GM23338 (cell line): ENCODE measurements around the gene CDRT15L2. TPM values are rescaled to one million over a fixed set of nuclear protein-coding genes. Genes with fewer than 3 reads are reported as not detected.
"Not testable (repeated sequence)": the region's sequence is repeated elsewhere in the genome, so short reads cannot be mapped to it uniquely, and the experiment has no call there.

ENCODE experiments used
- ATAC-seq: fragments of 200-7000 bp; cut with Tn5 transposase; 3 replicates; pipeline ENCODE4 v1.9.1; 2020
- DNase-seq: peaks from one replicate; pipeline ENCODE4 v3.0.0-alpha.2; 2015; ENCODE audit warnings: low spot score
- H2AFZ ChIP-seq: fragments of 200-600 bp; sonication (generic); 2 replicates; pipeline ENCODE4 v1.8.0; 2016; ENCODE audit warnings: antibody characterized with exemption, mild to moderate bottlenecking, moderate library complexity
- H3F3A ChIP-seq: fragments of 200-600 bp; sonication (generic); replicated peaks from 2 replicates; pipeline ENCODE4 v1.8.0; 2017; ENCODE audit warnings: antibody characterized with exemption, mixed run types, low read depth
- H3K27ac ChIP-seq: fragments of 200-600 bp; sonication (generic); 2 replicates; pipeline ENCODE4 v1.6.1; 2016; ENCODE audit warnings: low read depth
- H3K27me3 ChIP-seq: fragments of 200-600 bp; sonication (generic); 2 replicates; pipeline ENCODE4 v1.8.0; 2016; ENCODE audit warnings: mild to moderate bottlenecking, mixed run types, moderate library complexity; ENCODE audit not compliant: insufficient read depth
- H3K36me3 ChIP-seq: fragments of 200-600 bp; sonication (generic); 2 replicates; pipeline ENCODE4 v1.8.0; 2016; ENCODE audit warnings: mild to moderate bottlenecking; ENCODE audit not compliant: insufficient read depth
- H3K4me1 ChIP-seq: fragments of 200-600 bp; sonication (generic); 2 replicates; pipeline ENCODE4 v1.8.0; 2016; ENCODE audit warnings: mild to moderate bottlenecking, moderate library complexity; ENCODE audit not compliant: insufficient read depth
- H3K4me2 ChIP-seq: fragments of 200-600 bp; sonication (generic); 2 replicates; pipeline ENCODE4 v1.7.1; 2017; ENCODE audit warnings: mixed run types
- H3K4me3 ChIP-seq: fragments of 200-600 bp; sonication (generic); 2 replicates; pipeline ENCODE4 v1.6.1; 2016; ENCODE audit warnings: mixed run types
- H3K79me2 ChIP-seq: fragments of 200-600 bp; sonication (generic); replicated peaks from 2 replicates; pipeline ENCODE4 v1.8.0; 2017; ENCODE audit warnings: mild to moderate bottlenecking; ENCODE audit not compliant: insufficient read depth
- H3K9me2 ChIP-seq: fragments of 200-600 bp; sonication (generic); 2 replicates; pipeline ENCODE4 v1.8.0; 2017; ENCODE audit not compliant: insufficient read depth
- H4K20me1 ChIP-seq: fragments of 200-600 bp; sonication (generic); replicated peaks from 2 replicates; pipeline ENCODE4 v1.8.0; 2017; ENCODE audit warnings: mild to moderate bottlenecking; ENCODE audit not compliant: insufficient read depth
- H3K27ac Mint-ChIP-seq: 2 replicates; pipeline ENCODE4 v1.8.0; 2020; ENCODE audit warnings: inconsistent platforms, mild to moderate bottlenecking, moderate library complexity, mixed read lengths
- H3K27me3 Mint-ChIP-seq: 3 replicates; pipeline ENCODE4 v1.8.0; 2022; ENCODE audit warnings: low read depth, mild to moderate bottlenecking, moderate library complexity, mixed read lengths, inconsistent platforms; ENCODE audit not compliant: insufficient read depth, poor library complexity
- H3K36me3 Mint-ChIP-seq: 3 replicates; pipeline ENCODE4 v1.8.0; 2021; ENCODE audit warnings: low read depth, mild to moderate bottlenecking, inconsistent platforms, moderate library complexity, mixed read lengths
- H3K4me1 Mint-ChIP-seq: 3 replicates; pipeline ENCODE4 v1.8.0; 2020; ENCODE audit warnings: mild to moderate bottlenecking, inconsistent platforms, mixed read lengths
- H3K4me3 Mint-ChIP-seq: 3 replicates; pipeline ENCODE4 v1.8.0; 2021; ENCODE audit warnings: moderate library complexity, mild to moderate bottlenecking, inconsistent platforms, mixed read lengths
- H3K9me3 Mint-ChIP-seq: 3 replicates; pipeline ENCODE4 v1.8.0; 2020; ENCODE audit warnings: moderate library complexity, mild to moderate bottlenecking, inconsistent platforms, mixed read lengths
- CREB1 ChIP-seq: fragments of 250-450 bp; sonication (Bioruptor Pico); IDR thresholded peaks from 2 replicates; pipeline ENCODE4 v1.5.0; 2020; ENCODE audit warnings: low read depth, mild to moderate bottlenecking, moderate library complexity
- CTCF ChIP-seq, 2 experiments: fragments of 200-600 bp in 1 of 2; sonication (generic) in 1 of 2; conservative IDR thresholded peaks; 2 replicates each; pipeline versions ENCODE4 v1.5.1 to v1.6.1; 2016 to 2017; ENCODE audit warnings: antibody characterized with exemption in 2 of 2, low read depth in 2 of 2, mild to moderate bottlenecking in 2 of 2, moderate library complexity in 1 of 2
- ETS1 ChIP-seq: IDR thresholded peaks from 2 replicates; pipeline ENCODE4 v1.6.1; 2016; ENCODE audit warnings: antibody characterized with exemption
- EZH2 ChIP-seq: fragments of 200-600 bp; sonication (generic); IDR thresholded peaks from one replicate; pipeline ENCODE4 v1.8.0; 2017; ENCODE audit warnings: antibody characterized with exemption, mild to moderate bottlenecking, low read depth; ENCODE audit not compliant: unreplicated experiment
- EZH2phosphoT487 ChIP-seq: fragments of 200-600 bp; sonication (generic); IDR thresholded peaks from one replicate; pipeline ENCODE4 v1.8.1; 2018; ENCODE audit warnings: antibody characterized with exemption; ENCODE audit not compliant: unreplicated experiment
- JUNB ChIP-seq: IDR thresholded peaks from one replicate; pipeline ENCODE4 v1.6.1; 2016; ENCODE audit warnings: antibody characterized with exemption; ENCODE audit not compliant: unreplicated experiment
- NANOG ChIP-seq: IDR thresholded peaks from 2 replicates; pipeline ENCODE4 v1.6.1; 2016; ENCODE audit warnings: antibody characterized with exemption, borderline replicate concordance
- REST ChIP-seq: IDR thresholded peaks from one replicate; pipeline ENCODE4 v1.6.1; 2018; ENCODE audit warnings: antibody characterized with exemption; ENCODE audit not compliant: unreplicated experiment
- STAT1 ChIP-seq: IDR thresholded peaks from one replicate; pipeline ENCODE4 v1.6.1; 2016; ENCODE audit warnings: antibody characterized with exemption; ENCODE audit not compliant: unreplicated experiment
- ZNF114 ChIP-seq: fragments of 250-450 bp; sonication (Bioruptor Pico); IDR thresholded peaks from 2 replicates; pipeline ENCODE4 v1.5.0; 2020; ENCODE audit warnings: mild to moderate bottlenecking, moderate library complexity
- polyA plus RNA-seq: library from polyadenylated mRNA; unstranded; fragments of >200 nt; fragmentation: Nextera tagmentation; extraction: Ambion mirVana; gene quantifications from 2 replicates; pipeline ENCODE4 v1.2.1, GENCODE V29; 2016
- total RNA-seq: library from RNA; depleted of rRNA; stranded (reverse); fragments of >200 nt; shearing (Covaris generic); gene quantifications from 2 replicates; pipeline ENCODE4 v1.2.3, GENCODE V29; 2014

Gene CDRT15L2
- total and polyA plus RNA-seq, 2 experiments from 2014 or later, result not detected

- TF ChIP-seq ETS1 (no peak), STAT1 (no peak), EZH2phosphoT487 (no peak), REST (no peak), CREB1 (CRISPR knock-in tag) (no peak), ZNF114 (CRISPR knock-in tag) (no peak), EZH2 (no peak), CTCF (conservative IDR thresholded peaks at IDR 0.05; ENCODE audit: low read depth in 2 of 2) (no peak), NANOG (no peak), JUNB (no peak)
Observed at GRCh38 chr17:20565711-20566110, 13.8 kb upstream of the CDRT15L2 start (continued).

GRCh38 chr17:20566736-20567135, 12.8 kb upstream of the CDRT15L2 start:
- not testable (repeated sequence) for H3F3A ChIP-seq, H4K20me1 ChIP-seq, DNase-seq, H3K27ac Mint-ChIP-seq, H3K4me2 ChIP-seq, H2AFZ ChIP-seq, H3K27ac ChIP-seq, H3K27me3 ChIP-seq, H3K36me3 Mint-ChIP-seq, H3K27me3 Mint-ChIP-seq, H3K4me3 Mint-ChIP-seq, H3K4me1 ChIP-seq, H3K4me1 Mint-ChIP-seq, H3K9me2 ChIP-seq, H3K9me3 Mint-ChIP-seq, H3K4me3 ChIP-seq, H3K79me2 ChIP-seq, ATAC-seq, H3K36me3 ChIP-seq

GRCh38 chr17:20567421-20567820, 12.1 kb upstream of the CDRT15L2 start:
- not testable (repeated sequence) for H3K36me3 ChIP-seq, H4K20me1 ChIP-seq, ATAC-seq, H3F3A ChIP-seq, H3K4me1 ChIP-seq, H3K27me3 Mint-ChIP-seq, H3K4me3 Mint-ChIP-seq, H3K27me3 ChIP-seq, H3K9me2 ChIP-seq, H3K9me3 Mint-ChIP-seq, H3K27ac Mint-ChIP-seq, H2AFZ ChIP-seq, H3K36me3 Mint-ChIP-seq, H3K27ac ChIP-seq, H3K79me2 ChIP-seq, DNase-seq, H3K4me1 Mint-ChIP-seq, H3K4me3 ChIP-seq, H3K4me2 ChIP-seq

- not testable (repeated sequence) for H3K9me3 Mint-ChIP-seq, H3K27ac Mint-ChIP-seq
Observed at GRCh38 chr17:20568604-20569003, 10.9 kb upstream of the CDRT15L2 start.

GRCh38 chr17:20571653-20572052, 7.9 kb upstream of the CDRT15L2 start:
- not testable (repeated sequence) for H3K4me3 ChIP-seq, H3K27ac Mint-ChIP-seq, H2AFZ ChIP-seq, H3K27me3 Mint-ChIP-seq, H3K9me2 ChIP-seq, ATAC-seq, H3K4me3 Mint-ChIP-seq, DNase-seq, H3K4me1 Mint-ChIP-seq, H3K79me2 ChIP-seq, H3K36me3 Mint-ChIP-seq, H3K36me3 ChIP-seq, H3K9me3 Mint-ChIP-seq, H3K4me2 ChIP-seq, H3K4me1 ChIP-seq, H3F3A ChIP-seq, H3K27ac ChIP-seq, H4K20me1 ChIP-seq, H3K27me3 ChIP-seq

More at GRCh38 chr17:20568604-20569003, 10.9 kb upstream of the CDRT15L2 start:
- not testable (repeated sequence) for ATAC-seq, H3K27ac ChIP-seq, H3K79me2 ChIP-seq, H3K36me3 ChIP-seq, DNase-seq, H3K9me2 ChIP-seq, H3K4me2 ChIP-seq, H3K4me3 ChIP-seq, H3K4me1 Mint-ChIP-seq, H2AFZ ChIP-seq, H3K4me1 ChIP-seq, H3K36me3 Mint-ChIP-seq, H3K27me3 ChIP-seq, H4K20me1 ChIP-seq, H3F3A ChIP-seq, H3K4me3 Mint-ChIP-seq, H3K27me3 Mint-ChIP-seq
